B cell (primary cell): ENCODE results near the gene DPPA3. TPM values are rescaled to one million over a fixed set of nuclear protein-coding genes. Genes with fewer than 3 reads are reported as not detected.

Experiments used
- ATAC-seq: fragments of 200-7000 bp; cut with Tn5 transposase; one replicate; pipeline ENCODE4 v1.10.0; 2021; ENCODE audit warnings: low read depth, mild to moderate bottlenecking, moderate number of reproducible peaks, moderate library complexity
- CTCF ChIA-PET: fragments of 350-600 bp; sonication (Branson Sonifier 250); formaldehyde crosslinking; loops from one replicate; lab custom pipeline; 2021; ENCODE audit warnings: antibody characterized with exemption, inconsistent platforms; lab: Charles Lee
- POLR2A ChIA-PET: fragments of 350-600 bp; sonication (Branson Sonifier 250); formaldehyde crosslinking; loops from one replicate; lab custom pipeline; 2021; ENCODE audit warnings: antibody characterized with exemption; lab: Charles Lee
- DNase-seq: peaks from one replicate; pipeline ENCODE4 v3.0.0; 2013
- H2AFZ ChIP-seq: 2 replicates; pipeline ENCODE4 v1.6.1; 2012; ENCODE audit warnings: mild to moderate bottlenecking, low read depth, low read length; ENCODE audit not compliant: insufficient read depth, poor library complexity, severe bottlenecking
- H3K27ac ChIP-seq, 2 donors: 1 replicate in 1 of 2; 2 replicates in 1 of 2; pipeline ENCODE4 v1.5.1; 2012 to 2013; ENCODE audit warnings: low read length in 2 of 2, mild to moderate bottlenecking in 2 of 2, moderate library complexity in 1 of 2
- H3K27me3 ChIP-seq, 4 experiments: fragments of 200-600 bp in 1 of 4; sonication (generic) in 1 of 4; replicated peaks in 1 of 4; 1 replicate in 2 of 4; 2 replicates in 2 of 4; pipeline versions ENCODE4 v1.6.1 to v1.7.0; 2013 to 2016; ENCODE audit warnings: low read length in 3 of 4, mild to moderate bottlenecking in 2 of 4, mixed read lengths in 1 of 4, moderate library complexity in 1 of 4; ENCODE audit not compliant: insufficient read depth in 4 of 4, control insufficient read depth in 3 of 4; ENCODE audit errors: control extremely low read depth in 1 of 4
- H3K36me3 ChIP-seq, 2 experiments: replicated peaks in 1 of 2; 1 replicate in 1 of 2; 2 replicates in 1 of 2; pipeline versions ENCODE4 v1.6.1 to v1.7.1; 2013; ENCODE audit warnings: low read length in 1 of 2; ENCODE audit not compliant: insufficient read depth in 2 of 2, control insufficient read depth in 1 of 2; ENCODE audit errors: control extremely low read depth in 1 of 2, extremely low read depth in 1 of 2
- H3K4me1 ChIP-seq, 2 donors: fragments of 200-600 bp in 1 of 2; sonication (generic) in 1 of 2; 1 replicate in 1 of 2; 2 replicates in 1 of 2; pipeline versions ENCODE4 v1.5.1 to v1.6.1; 2013 to 2017; ENCODE audit warnings: low read length in 2 of 2; ENCODE audit not compliant: control insufficient read depth in 2 of 2, insufficient read depth in 2 of 2
- H3K4me2 ChIP-seq: replicated peaks from 2 replicates; pipeline ENCODE3; 2012; ENCODE audit warnings: mild to moderate bottlenecking, low read depth, low read length; ENCODE audit not compliant: poor library complexity, severe bottlenecking
- H3K4me3 ChIP-seq, 5 experiments: fragments of 200-600 bp in 1 of 5; sonication (generic) in 1 of 5; 1 replicate in 3 of 5; 2 replicates in 2 of 5; pipeline versions ENCODE4 v1.5.1 to v1.7.0; 2011 to 2016; ENCODE audit warnings: low read length in 4 of 5, mild to moderate bottlenecking in 4 of 5, low read depth in 2 of 5, control low read depth in 1 of 5, moderate library complexity in 1 of 5; ENCODE audit not compliant: insufficient read depth in 1 of 5; ENCODE audit errors: control extremely low read depth in 1 of 5, extremely low read depth in 1 of 5
- H3K79me2 ChIP-seq: fragments of 200-600 bp; sonication (generic); one replicate; pipeline ENCODE4 v1.6.0; 2016; ENCODE audit warnings: low read length; ENCODE audit not compliant: control insufficient read depth, insufficient read depth
- H3K9ac ChIP-seq: fragments of 200-600 bp; sonication (generic); 2 replicates; pipeline ENCODE4 v1.6.1; 2017; ENCODE audit warnings: mild to moderate bottlenecking, low read length, moderate library complexity
- H3K9me3 ChIP-seq, 3 donors: one replicate each; pipeline versions ENCODE4 v1.6.1 to v1.7.1; 2013; ENCODE audit warnings: low read length in 2 of 3; ENCODE audit not compliant: control insufficient read depth in 2 of 3, insufficient read depth in 1 of 3; ENCODE audit errors: control extremely low read depth in 1 of 3
- H4K20me1 ChIP-seq: 2 replicates; pipeline ENCODE4 v1.6.0; 2012; ENCODE audit warnings: mild to moderate bottlenecking, low read length; ENCODE audit not compliant: insufficient read depth, control insufficient read depth, poor library complexity, severe bottlenecking
- H3K27ac Mint-ChIP-seq: one replicate; pipeline ENCODE4 v1.8.0; 2021; ENCODE audit warnings: mixed read lengths
- H3K27me3 Mint-ChIP-seq: one replicate; pipeline ENCODE4 v1.8.0; 2021; ENCODE audit warnings: mixed read lengths
- H3K4me1 Mint-ChIP-seq: one replicate; pipeline ENCODE4 v1.8.0; 2021; ENCODE audit warnings: mixed read lengths
- H3K4me3 Mint-ChIP-seq: one replicate; pipeline ENCODE4 v1.8.0; 2021; ENCODE audit warnings: mixed read lengths
- H3K9me3 Mint-ChIP-seq: one replicate; pipeline ENCODE4 v1.8.0; 2022; ENCODE audit warnings: mixed read lengths; ENCODE audit not compliant: insufficient read depth
- CTCF ChIP-seq: fragments of 200-600 bp; IDR thresholded peaks from one replicate; pipeline ENCODE4 v1.8.0; 2022; ENCODE audit warnings: antibody characterized with exemption, mild to moderate bottlenecking
- EZH2 ChIP-seq: IDR thresholded peaks from 2 replicates; pipeline ENCODE4 v1.6.1; 2012; ENCODE audit warnings: borderline replicate concordance, low read depth, mild to moderate bottlenecking, moderate library complexity, low read length; ENCODE audit not compliant: insufficient read depth, poor library complexity, severe bottlenecking
- WGBS: methylation state at CpG from one replicate; pipeline ENCODE4 v1.1.5; 2013; ENCODE audit warnings: missing lambda C conversion rate; ENCODE audit not compliant: insufficient coverage; 5-methylcytosine and 5-hydroxymethylcytosine counted together
- intact Hi-C: fragments of 100-400 bp; cut with micrococcal nuclease; formaldehyde crosslinking; loops from one replicate; pipeline ENCODE4 v1.10.0; 2022
- polyA plus RNA-seq: library from polyadenylated mRNA; depleted of rRNA; stranded (reverse); fragments of >200 nt; gene quantifications from 2 replicates; pipeline ENCODE4 v1.2.3, GENCODE V29; 2012
- total RNA-seq, 2 donors: library from RNA; stranded (reverse); fragments of 120-200 nt in 1 of 2; gene quantifications; 1 replicate in 1 of 2; 2 replicates in 1 of 2; pipeline versions ENCODE4 v1.2.3 to v1.2.4, GENCODE V29; 2013 to 2022

Gene DPPA3
- total and polyA plus RNA-seq, 2 donors (not counting 1 experiment from before 2014, with no cell fraction given): not detected

DNA sequence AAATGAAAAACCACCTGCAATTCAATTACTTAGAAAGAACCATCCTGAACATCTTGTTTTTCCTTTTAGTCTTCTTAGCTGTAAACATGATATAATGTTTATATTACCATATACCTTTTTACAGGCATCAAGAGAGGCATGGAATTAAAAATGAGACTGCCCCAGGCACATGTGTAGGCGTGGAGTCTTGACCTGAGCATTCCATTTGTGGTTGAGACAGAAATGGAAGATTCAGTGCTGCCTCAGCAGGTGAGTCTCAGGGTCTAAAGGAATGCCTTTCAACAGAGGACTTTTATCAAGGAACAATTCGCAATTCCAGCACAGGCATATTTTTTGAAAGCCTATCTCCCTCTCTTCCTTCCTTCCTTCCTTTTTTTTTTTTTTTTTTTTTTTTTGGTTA, 45.8 kb downstream of the DPPA3 start:
- TF ChIP-seq EZH2 (no peak), CTCF (no peak)
- H3K9ac ChIP-seq: no peak overlapping the region
- H3K36me3 ChIP-seq: no peaks in the 10 kb centered on the region
- H2AFZ ChIP-seq: no peak overlapping the region
- H3K4me1 ChIP-seq: peaks cover 0 to 26% of the 10 kb centered on the region in 2 donors
- no peaks in the 10 kb centered on the region for H3K79me2 ChIP-seq
- intact Hi-C loops: no loop called here
- H3K27ac ChIP-seq: no peak overlapping the region
- Mint-ChIP-seq H3K9me3 (no peaks in the 10 kb centered on the region), H3K4me3 (no peak overlapping the region), H3K4me1 (peaks cover 3% of the 10 kb centered on the region), H3K27me3 (no peaks in the 10 kb centered on the region), H3K27ac (no peak overlapping the region)
- H4K20me1 ChIP-seq: no peaks in the 10 kb centered on the region
- no peak for DNase-seq
- WGBS: no CpG with 5 or more reads among the region's 2 CpGs
- no peak overlapping the region for H3K4me3 ChIP-seq
- H3K27me3 ChIP-seq: no peaks in the 10 kb centered on the region
- no peak for ATAC-seq
- ChIA-PET CTCF (no interaction called here), POLR2A (no interaction called here)
- no peaks in the 10 kb centered on the region for H3K9me3 ChIP-seq
- no peak overlapping the region for H3K4me2 ChIP-seq

- Histone ChIP-seq H3K9ac (no peak overlapping the region), H3K27ac (no peak overlapping the region), H3K27me3 (no peaks in the 10 kb centered on the region), H3K36me3 (no peaks in the 10 kb centered on the region), H3K9me3 (no peaks in the 10 kb centered on the region), H3K4me1 (peaks cover 0 to 13% of the 10 kb centered on the region in 2 donors), H3K4me3 (no peak overlapping the region), H3K4me2 (no peak overlapping the region), H3K79me2 (no peaks in the 10 kb centered on the region), H4K20me1 (no peaks in the 10 kb centered on the region), H2AFZ (no peak overlapping the region)
- H3K4me3 Mint-ChIP-seq: no peak overlapping the region
- TF ChIP-seq EZH2 (no peak), CTCF (no peak)
- H3K4me1 Mint-ChIP-seq: no peaks in the 10 kb centered on the region
- WGBS: 71% methylated on average over 9 of the region's 9 CpGs
- no peaks in the 10 kb centered on the region for H3K9me3 Mint-ChIP-seq
- DNase-seq (no peak), ATAC-seq (no peak)
- H3K27me3 Mint-ChIP-seq: no peaks in the 10 kb centered on the region
- CTCF ChIA-PET: no interaction called here
- POLR2A ChIA-PET: no interaction called here
- intact Hi-C loops: no loop called here
- H3K27ac Mint-ChIP-seq: no peak overlapping the region
Observed at GRCh38 chr12:7758766-7759140, 47.5 kb downstream of the DPPA3 start.

Other genes with a start within 250 kb of the DPPA3 start
- 1.1 and 2.2 TPM in 2 replicates for gene CD163, start 207.7 kb upstream of the DPPA3 start, total RNA-seq
- 0.39 and 1.8 TPM in 2 replicates for gene CD163, start 207.7 kb upstream of the DPPA3 start, polyA plus RNA-seq
- not detected in 2 replicates for gene APOBEC1, start 45.5 kb upstream of the DPPA3 start, total RNA-seq
- gene APOBEC1, start 45.5 kb upstream of the DPPA3 start, polyA plus RNA-seq: not detected in 2 replicates
- gene GDF3, start 15.7 kb upstream of the DPPA3 start, total RNA-seq: not detected in 2 replicates
- not detected in 2 replicates for gene GDF3, start 15.7 kb upstream of the DPPA3 start, polyA plus RNA-seq
- 0.39 TPM in 1 of 2 replicates, not detected in the other for gene CLEC4C, start 35.9 kb downstream of the DPPA3 start, total RNA-seq
- gene CLEC4C, start 35.9 kb downstream of the DPPA3 start, polyA plus RNA-seq: 0.63 and 1.4 TPM in 2 replicates
- not detected in 2 replicates for gene NANOGNB, start 53.8 kb downstream of the DPPA3 start, total RNA-seq
- not detected in 2 replicates for gene NANOGNB, start 53.8 kb downstream of the DPPA3 start, polyA plus RNA-seq
- gene NANOG, start 78.0 kb downstream of the DPPA3 start, total RNA-seq: not detected in 2 replicates
- not detected in 2 replicates for gene NANOG, start 78.0 kb downstream of the DPPA3 start, polyA plus RNA-seq
- gene SLC2A14, start 161.5 kb downstream of the DPPA3 start, total RNA-seq: 4.0 and 4.7 TPM in 2 replicates
- gene SLC2A14, start 161.5 kb downstream of the DPPA3 start, polyA plus RNA-seq: 2.5 and 8.5 TPM in 2 replicates
- gene SLC2A3, start 224.8 kb downstream of the DPPA3 start, total RNA-seq: 209 and 215 TPM in 2 replicates
- gene SLC2A3, start 224.8 kb downstream of the DPPA3 start, polyA plus RNA-seq: 284 and 440 TPM in 2 replicates